K562 (cell line): ENCODE measurements around the gene TUT7. TPM values are rescaled to one million over a fixed set of nuclear protein-coding genes. Genes with fewer than 3 reads are reported as not detected.

Source experiments
- CREM ChIP-seq: IDR thresholded peaks from 2 replicates; pipeline ENCODE4 v1.6.1; 2014; ENCODE audit warnings: antibody characterized with exemption, low read depth
- CTBP1 ChIP-seq: fragments of 450-650 bp; IDR thresholded peaks from 2 replicates; pipeline ENCODE4 v1.6.1; 2016; ENCODE audit warnings: borderline replicate concordance
- CXXC5 ChIP-seq: fragments of 250-450 bp; sonication (Bioruptor Pico); IDR thresholded peaks from 2 replicates; pipeline ENCODE4 v1.8.0; 2022; ENCODE audit warnings: inconsistent platforms, mild to moderate bottlenecking, moderate library complexity
- HDAC1 ChIP-seq, 2 experiments: fragments of 450-650 bp; IDR thresholded peaks; 2 replicates each; pipeline ENCODE4 v1.6.1; 2016 to 2017; ENCODE audit warnings: inconsistent platforms in 1 of 2, mild to moderate bottlenecking in 1 of 2, moderate library complexity in 1 of 2
- ILK ChIP-seq: fragments of 450-650 bp; IDR thresholded peaks from 2 replicates; pipeline ENCODE4 v1.6.1; 2016; ENCODE audit warnings: missing genetic modification characterization, low read depth, mild to moderate bottlenecking, missing compliant biosample characterization, moderate library complexity, borderline replicate concordance
- NBN ChIP-seq: fragments of 450-650 bp; IDR thresholded peaks from 2 replicates; pipeline ENCODE4 v1.6.1; 2016; ENCODE audit warnings: low read depth, mild to moderate bottlenecking
- NFE2 ChIP-seq: IDR thresholded peaks from 2 replicates; pipeline ENCODE4 v1.6.1; 2014; ENCODE audit warnings: antibody characterized with exemption, low read depth
- NR2C2 ChIP-seq, 2 experiments: fragments of 200-800 bp in 1 of 2; sonication (Bioruptor generic) in 1 of 2; sonication (generic) in 1 of 2; formaldehyde crosslinking in 1 of 2; IDR thresholded peaks; 2 replicates each; pipeline versions ENCODE4 v1.6.1 to v1.8.0; 2016 to 2022; ENCODE audit warnings: mild to moderate bottlenecking in 1 of 2, missing compliant biosample characterization in 1 of 2, missing genetic modification characterization in 1 of 2, missing genetic modification reagents in 1 of 2
- NR4A1 ChIP-seq, 2 experiments: fragments of 250-450 bp in 1 of 2; fragments of 450-650 bp in 1 of 2; sonication (Bioruptor Pico) in 1 of 2; IDR thresholded peaks; 2 replicates each; pipeline versions ENCODE4 v1.4.0 to v1.6.1; 2016 to 2020; ENCODE audit warnings: mild to moderate bottlenecking in 2 of 2, missing compliant biosample characterization in 1 of 2, missing genetic modification characterization in 1 of 2, moderate library complexity in 1 of 2
- RBFOX2 ChIP-seq: fragments of 200-400 bp; formaldehyde crosslinking; IDR thresholded peaks from 2 replicates; pipeline ENCODE4 v1.6.1; 2017; ENCODE audit warnings: low read depth, mild to moderate bottlenecking, low read length, moderate library complexity
- SUPT5H ChIP-seq: fragments of 450-650 bp; IDR thresholded peaks from 2 replicates; pipeline ENCODE4 v1.6.1; 2016
- TOE1 ChIP-seq, 2 experiments: fragments of 450-650 bp in 1 of 2; sonication (generic) in 1 of 2; formaldehyde crosslinking in 1 of 2; IDR thresholded peaks; 2 replicates each; pipeline versions ENCODE4 v1.7.1 to v1.8.0; 2016 to 2022; ENCODE audit warnings: borderline replicate concordance in 2 of 2, mild to moderate bottlenecking in 2 of 2, antibody characterized with exemption in 1 of 2, inconsistent platforms in 1 of 2, low read depth in 1 of 2, missing genetic modification reagents in 1 of 2, moderate library complexity in 1 of 2
- YY1 ChIP-seq, 3 experiments: IDR thresholded peaks; 2 replicates each; pipeline ENCODE4 v1.6.1; 2011; ENCODE audit warnings: low read length in 2 of 3, mild to moderate bottlenecking in 2 of 3, moderate library complexity in 2 of 3, borderline replicate concordance in 1 of 3, control low read depth in 1 of 3, low read depth in 1 of 3; ENCODE audit not compliant: insufficient read depth in 3 of 3, insufficient replicate concordance in 2 of 3, control insufficient read depth in 1 of 3, insufficient read length in 1 of 3; ENCODE audit errors: extremely low read depth in 1 of 3
- ZNF778 ChIP-seq: fragments of 450-650 bp; formaldehyde crosslinking; IDR thresholded peaks from 2 replicates; pipeline ENCODE4 v1.4.0; 2020; ENCODE audit warnings: mild to moderate bottlenecking, moderate library complexity
- polyA plus RNA-seq, 8 experiments: library from polyadenylated mRNA; depleted of rRNA in 4 of 8; stranded (reverse) in 5 of 8; unstranded in 3 of 8; fragments of >200 nt; fragmentation: Nextera tagmentation in 2 of 8; fragmentation: Illumina TruSeq in 1 of 8; extraction: Ambion mirVana in 2 of 8; extraction: Trizol in 1 of 8; gene quantifications; 2 replicates each; pipeline versions ENCODE4 v1.2.1 to v1.2.3, GENCODE V29; 2011 to 2014; ENCODE audit warnings: inconsistent platforms in 1 of 8, missing spikeins in 1 of 8
- total RNA-seq, 7 experiments: library from RNA; depleted of rRNA in 6 of 7; stranded (reverse); fragments of >200 nt in 6 of 7; fragmentation: Illumina TruSeq in 2 of 7; extraction: Trizol in 2 of 7; gene quantifications; 2 replicates each; pipeline versions ENCODE4 v1.2.1 to v1.2.3, GENCODE V29; 2011 to 2021; ENCODE audit warnings: low replicate concordance in 1 of 7
- TF ChIP-seq, protein P1 (sequence below), 2 experiments: fragments of 450-650 bp in 1 of 2; IDR thresholded peaks; 2 replicates each; pipeline ENCODE4 v1.6.1; 2011 to 2017; ENCODE audit warnings: low read depth in 2 of 2, antibody characterized with exemption in 1 of 2, borderline replicate concordance in 1 of 2, low read length in 1 of 2, mild to moderate bottlenecking in 1 of 2, mixed read lengths in 1 of 2; ENCODE audit not compliant: control insufficient read depth in 1 of 2
- TF ChIP-seq, protein P2 (sequence below): fragments of 200-400 bp; formaldehyde crosslinking; IDR thresholded peaks from 2 replicates; pipeline ENCODE4 v1.6.1; 2017; ENCODE audit warnings: mild to moderate bottlenecking, low read depth, low read length, moderate library complexity
- TF ChIP-seq, protein P3 (sequence below): fragments of 450-650 bp; IDR thresholded peaks from 2 replicates; pipeline ENCODE4 v1.6.1; 2017; ENCODE audit warnings: antibody characterized with exemption

TUT7 gene
- total and polyA plus RNA-seq, 9 of the 15 experiments (the other 6 are each of a cell fraction or from before 2014, with no cell fraction given), result 5.9 to 26.9 (median 15.2) TPM

DNA sequence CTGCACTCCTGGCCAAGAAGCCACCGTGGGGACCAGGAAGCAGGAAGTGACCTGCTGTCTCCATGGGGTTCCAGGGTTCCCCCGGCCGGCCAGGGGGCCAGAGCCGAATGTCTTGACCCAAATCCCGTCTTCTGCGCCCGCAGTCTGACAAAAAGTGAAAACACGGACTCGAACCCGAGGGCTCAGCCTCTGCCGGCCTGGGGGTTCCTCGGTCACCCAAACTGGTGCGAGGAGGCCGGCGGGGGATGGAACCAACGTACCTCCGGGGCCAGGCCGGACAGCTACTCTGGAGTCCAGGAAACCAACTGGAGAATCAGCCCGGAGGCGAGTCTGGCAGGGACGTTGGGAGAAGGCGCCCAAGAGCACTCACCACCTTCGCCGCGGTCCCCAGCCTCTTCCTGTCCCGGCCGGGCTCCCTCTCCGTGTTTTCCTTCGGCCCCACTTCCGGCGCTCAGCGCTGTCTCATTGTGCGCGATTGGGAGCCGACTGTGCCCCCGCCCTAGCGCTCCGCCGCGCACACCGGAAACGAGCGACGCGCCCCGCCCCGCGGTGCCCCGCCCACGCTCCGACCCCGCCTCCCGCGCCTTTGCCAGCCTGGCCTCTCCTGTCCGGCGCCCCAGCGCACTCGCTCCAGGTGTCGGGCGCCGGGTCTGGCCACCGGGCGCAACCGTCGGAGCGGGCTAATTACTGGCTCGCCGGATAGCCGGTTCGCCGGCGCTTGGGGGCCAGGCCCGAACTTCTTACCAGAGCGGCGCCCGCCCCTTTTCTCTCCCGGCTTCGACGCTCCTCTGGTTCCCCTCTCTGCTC lies at the start of gene TUT7 (continued):
- TF ChIP-seq NR2C2 (CRISPR knock-in tag; IDR thresholded peaks at IDR 0.05), result no peak
- peak; percentile 68 for TF ChIP-seq NR2C2 (tag; IDR thresholded peaks at IDR 0.05)
- TF ChIP-seq CTBP1, result peak; percentile 63; the same call in 1 of the 2 replicates
- TF ChIP-seq NBN, result 0 out of 2 replicates have a peak, but pooled peaks have one; percentile 22
- peak; percentile 86 for TF ChIP-seq CXXC5 (CRISPR knock-in tag)
- peak; percentile 61 for TF ChIP-seq SUPT5H
- peak; percentile 85 for TF ChIP-seq RBFOX2
- 0 out of 2 replicates have a peak, but pooled peaks have one; percentile 11 for TF ChIP-seq NFE2
- TF ChIP-seq, protein P1, sequence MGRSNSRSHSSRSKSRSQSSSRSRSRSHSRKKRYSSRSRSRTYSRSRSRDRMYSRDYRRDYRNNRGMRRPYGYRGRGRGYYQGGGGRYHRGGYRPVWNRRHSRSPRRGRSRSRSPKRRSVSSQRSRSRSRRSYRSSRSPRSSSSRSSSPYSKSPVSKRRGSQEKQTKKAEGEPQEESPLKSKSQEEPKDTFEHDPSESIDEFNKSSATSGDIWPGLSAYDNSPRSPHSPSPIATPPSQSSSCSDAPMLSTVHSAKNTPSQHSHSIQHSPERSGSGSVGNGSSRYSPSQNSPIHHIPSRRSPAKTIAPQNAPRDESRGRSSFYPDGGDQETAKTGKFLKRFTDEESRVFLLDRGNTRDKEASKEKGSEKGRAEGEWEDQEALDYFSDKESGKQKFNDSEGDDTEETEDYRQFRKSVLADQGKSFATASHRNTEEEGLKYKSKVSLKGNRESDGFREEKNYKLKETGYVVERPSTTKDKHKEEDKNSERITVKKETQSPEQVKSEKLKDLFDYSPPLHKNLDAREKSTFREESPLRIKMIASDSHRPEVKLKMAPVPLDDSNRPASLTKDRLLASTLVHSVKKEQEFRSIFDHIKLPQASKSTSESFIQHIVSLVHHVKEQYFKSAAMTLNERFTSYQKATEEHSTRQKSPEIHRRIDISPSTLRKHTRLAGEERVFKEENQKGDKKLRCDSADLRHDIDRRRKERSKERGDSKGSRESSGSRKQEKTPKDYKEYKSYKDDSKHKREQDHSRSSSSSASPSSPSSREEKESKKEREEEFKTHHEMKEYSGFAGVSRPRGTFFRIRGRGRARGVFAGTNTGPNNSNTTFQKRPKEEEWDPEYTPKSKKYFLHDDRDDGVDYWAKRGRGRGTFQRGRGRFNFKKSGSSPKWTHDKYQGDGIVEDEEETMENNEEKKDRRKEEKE (IDR thresholded peaks at IDR 0.05; ENCODE audit: borderline replicate concordance in 1 of 2, control insufficient read depth in 1 of 2, low read depth in 2 of 2, low read length in 1 of 2), result 0 out of 4 replicates have a peak, but pooled peaks of 1 of the 2 experiments have one; percentile 66
- TF ChIP-seq NR4A1 (CRISPR knock-in tag; IDR thresholded peaks at IDR 0.05), result no peak
- no peak for TF ChIP-seq NR4A1 (tag; IDR thresholded peaks at IDR 0.05)
- TF ChIP-seq ZNF778 (CRISPR knock-in tag), result no peak
- TF ChIP-seq, protein P2, sequence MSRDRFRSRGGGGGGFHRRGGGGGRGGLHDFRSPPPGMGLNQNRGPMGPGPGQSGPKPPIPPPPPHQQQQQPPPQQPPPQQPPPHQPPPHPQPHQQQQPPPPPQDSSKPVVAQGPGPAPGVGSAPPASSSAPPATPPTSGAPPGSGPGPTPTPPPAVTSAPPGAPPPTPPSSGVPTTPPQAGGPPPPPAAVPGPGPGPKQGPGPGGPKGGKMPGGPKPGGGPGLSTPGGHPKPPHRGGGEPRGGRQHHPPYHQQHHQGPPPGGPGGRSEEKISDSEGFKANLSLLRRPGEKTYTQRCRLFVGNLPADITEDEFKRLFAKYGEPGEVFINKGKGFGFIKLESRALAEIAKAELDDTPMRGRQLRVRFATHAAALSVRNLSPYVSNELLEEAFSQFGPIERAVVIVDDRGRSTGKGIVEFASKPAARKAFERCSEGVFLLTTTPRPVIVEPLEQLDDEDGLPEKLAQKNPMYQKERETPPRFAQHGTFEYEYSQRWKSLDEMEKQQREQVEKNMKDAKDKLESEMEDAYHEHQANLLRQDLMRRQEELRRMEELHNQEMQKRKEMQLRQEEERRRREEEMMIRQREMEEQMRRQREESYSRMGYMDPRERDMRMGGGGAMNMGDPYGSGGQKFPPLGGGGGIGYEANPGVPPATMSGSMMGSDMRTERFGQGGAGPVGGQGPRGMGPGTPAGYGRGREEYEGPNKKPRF, result no peak
- peak in 1 of 2 experiments; percentile 38; a peak in 1 of 4 replicates for TF ChIP-seq HDAC1 (IDR thresholded peaks at IDR 0.05)
- peak; percentile 95 for TF ChIP-seq CREM
- peak; percentile 90 for TF ChIP-seq TOE1 (IDR thresholded peaks at IDR 0.05; ENCODE audit: borderline replicate concordance)
- no peak for TF ChIP-seq TOE1 (CRISPR knock-in tag; IDR thresholded peaks at IDR 0.05; ENCODE audit: borderline replicate concordance, low read depth)
- peak in 2 of 3 experiments; percentile 15 to 64 for TF ChIP-seq YY1 (IDR thresholded peaks at IDR 0.05; ENCODE audit: borderline replicate concordance in 1 of 3, control insufficient read depth in 1 of 3, extremely low read depth in 1 of 3, insufficient read depth in 3 of 3, insufficient read length in 1 of 3, insufficient replicate concordance in 2 of 3, low read depth in 1 of 3, low read length in 2 of 3)
- TF ChIP-seq ILK (tag), result no peak
- TF ChIP-seq, protein P3, sequence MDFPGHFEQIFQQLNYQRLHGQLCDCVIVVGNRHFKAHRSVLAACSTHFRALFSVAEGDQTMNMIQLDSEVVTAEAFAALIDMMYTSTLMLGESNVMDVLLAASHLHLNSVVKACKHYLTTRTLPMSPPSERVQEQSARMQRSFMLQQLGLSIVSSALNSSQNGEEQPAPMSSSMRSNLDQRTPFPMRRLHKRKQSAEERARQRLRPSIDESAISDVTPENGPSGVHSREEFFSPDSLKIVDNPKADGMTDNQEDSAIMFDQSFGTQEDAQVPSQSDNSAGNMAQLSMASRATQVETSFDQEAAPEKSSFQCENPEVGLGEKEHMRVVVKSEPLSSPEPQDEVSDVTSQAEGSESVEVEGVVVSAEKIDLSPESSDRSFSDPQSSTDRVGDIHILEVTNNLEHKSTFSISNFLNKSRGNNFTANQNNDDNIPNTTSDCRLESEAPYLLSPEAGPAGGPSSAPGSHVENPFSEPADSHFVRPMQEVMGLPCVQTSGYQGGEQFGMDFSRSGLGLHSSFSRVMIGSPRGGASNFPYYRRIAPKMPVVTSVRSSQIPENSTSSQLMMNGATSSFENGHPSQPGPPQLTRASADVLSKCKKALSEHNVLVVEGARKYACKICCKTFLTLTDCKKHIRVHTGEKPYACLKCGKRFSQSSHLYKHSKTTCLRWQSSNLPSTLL, result no peak
